Gastroesophageal sphincter (tissue), 3 donors: ENCODE measurements around the gene TXLNA.

Source experiments
- POLR2A ChIP-seq, 2 donors: fragments of 450-650 bp; IDR thresholded peaks; one replicate each; pipeline ENCODE4 v1.6.1; 2017; ENCODE audit warnings: antibody characterized with exemption in 2 of 2, mild to moderate bottlenecking in 2 of 2, moderate library complexity in 1 of 2
- POLR2AphosphoS5 ChIP-seq: sonication (generic); formaldehyde crosslinking; IDR thresholded peaks from one replicate; pipeline ENCODE4 v1.6.1; 2017; ENCODE audit warnings: antibody characterized with exemption
- TF ChIP-seq, protein P1 (sequence below), 4 experiments: fragments of 200-600 bp in 2 of 4; fragments of 450-650 bp in 2 of 4; sonication (generic) in 1 of 4; IDR thresholded peaks; one replicate each; pipeline ENCODE4 v1.5.1; 2017 to 2019; ENCODE audit warnings: antibody characterized with exemption in 4 of 4, mild to moderate bottlenecking in 2 of 4, moderate library complexity in 2 of 4

DNA sequence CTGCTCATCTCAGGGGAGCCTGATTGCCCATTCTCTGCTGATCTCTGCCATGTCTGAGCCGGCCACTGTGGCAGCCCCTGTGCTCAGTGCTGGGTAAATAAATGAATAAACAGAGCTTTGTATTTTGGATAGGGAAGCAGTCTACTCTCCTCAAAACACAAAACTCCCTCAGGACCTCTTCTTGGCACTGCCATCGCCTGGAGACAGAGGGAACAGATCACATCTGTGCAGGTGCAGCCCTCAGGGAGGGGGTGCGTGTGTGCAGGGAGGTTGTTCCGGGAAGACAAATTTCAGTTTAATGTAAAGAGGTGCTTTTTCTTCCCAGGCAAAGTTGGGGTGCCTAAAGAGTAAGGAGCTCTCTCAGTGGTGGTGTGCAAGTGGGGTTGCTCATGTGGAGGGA is 59.9 kb downstream of the TXLNA start:
- TF ChIP-seq, protein P1, sequence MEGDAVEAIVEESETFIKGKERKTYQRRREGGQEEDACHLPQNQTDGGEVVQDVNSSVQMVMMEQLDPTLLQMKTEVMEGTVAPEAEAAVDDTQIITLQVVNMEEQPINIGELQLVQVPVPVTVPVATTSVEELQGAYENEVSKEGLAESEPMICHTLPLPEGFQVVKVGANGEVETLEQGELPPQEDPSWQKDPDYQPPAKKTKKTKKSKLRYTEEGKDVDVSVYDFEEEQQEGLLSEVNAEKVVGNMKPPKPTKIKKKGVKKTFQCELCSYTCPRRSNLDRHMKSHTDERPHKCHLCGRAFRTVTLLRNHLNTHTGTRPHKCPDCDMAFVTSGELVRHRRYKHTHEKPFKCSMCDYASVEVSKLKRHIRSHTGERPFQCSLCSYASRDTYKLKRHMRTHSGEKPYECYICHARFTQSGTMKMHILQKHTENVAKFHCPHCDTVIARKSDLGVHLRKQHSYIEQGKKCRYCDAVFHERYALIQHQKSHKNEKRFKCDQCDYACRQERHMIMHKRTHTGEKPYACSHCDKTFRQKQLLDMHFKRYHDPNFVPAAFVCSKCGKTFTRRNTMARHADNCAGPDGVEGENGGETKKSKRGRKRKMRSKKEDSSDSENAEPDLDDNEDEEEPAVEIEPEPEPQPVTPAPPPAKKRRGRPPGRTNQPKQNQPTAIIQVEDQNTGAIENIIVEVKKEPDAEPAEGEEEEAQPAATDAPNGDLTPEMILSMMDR (IDR thresholded peaks at IDR 0.05), result no peak
- TF ChIP-seq POLR2A (IDR thresholded peaks at IDR 0.05) (no peak), POLR2AphosphoS5 (no peak)
